ENCODE results near the gene MAP7. TPM values are rescaled to one million over a fixed set of nuclear protein-coding genes. Genes with fewer than 3 reads are reported as not detected.
"Not testable (repeated sequence)": the region's sequence is repeated elsewhere in the genome, so short reads cannot be mapped to it uniquely, and the experiment has no call there.

MAP7 gene
- total and polyA plus RNA-seq, 11 donors = 0.86 to 3.2 (median 2.1) TPM

DNA sequence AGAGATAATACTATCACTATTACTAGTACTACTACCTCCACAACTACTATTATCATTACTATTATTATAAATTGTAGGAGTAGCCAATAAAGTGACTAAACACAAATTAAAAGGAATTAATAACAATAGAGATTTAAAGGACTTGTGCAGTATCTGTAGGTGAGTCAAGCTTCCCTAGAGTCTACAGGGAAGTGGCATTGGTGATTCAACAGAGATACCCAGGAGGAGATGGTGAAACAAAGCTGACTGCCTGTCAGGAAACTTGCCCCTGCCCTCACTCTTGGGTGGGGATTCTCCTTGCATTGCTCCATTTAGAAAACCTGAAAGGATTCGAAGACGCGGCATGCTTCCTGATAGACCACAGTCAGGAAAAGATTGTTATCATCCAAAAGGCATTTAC, 237.2 kb downstream of the MAP7 start:
- DNase-seq (no peak), ATAC-seq (no peak)
- H3K36me3 ChIP-seq = no peaks in the 10 kb centered on the region
- no peak overlapping the region for H3K4me3 ChIP-seq
- 81 to 90% (median 83%) methylated on average over 3 of the region's 3 CpGs for WGBS, 4 donors
- intact Hi-C loops (cut with DNase I) = loop anchor here in 5 of 10 donors (10.0 kb wide), 4 partner anchors 68 to 808 kb away; no protein-coding TSS in a partner anchor
- no peaks in the 10 kb centered on the region for H3K4me1 ChIP-seq
- no peak overlapping the region for H3K27ac ChIP-seq
- H3K9me3 ChIP-seq = no peaks in the 10 kb centered on the region
- no peak for TF ChIP-seq POLR2A (IDR thresholded peaks at IDR 0.05)
- no peak for TF ChIP-seq CTCF (IDR thresholded peaks at IDR 0.05)
- no peaks in the 10 kb centered on the region for H3K27me3 ChIP-seq

GRCh38 chr6:136309729-136310311, 240.4 kb downstream of the MAP7 start:
- TF ChIP-seq POLR2A (IDR thresholded peaks at IDR 0.05) (no peak), CTCF (IDR thresholded peaks at IDR 0.05) (no peak)
- no peak for DNase-seq
- intact Hi-C loops (cut with DNase I) = loop anchor here in 5 of 10 donors (10.0 kb wide), 4 partner anchors 65 to 805 kb away; no protein-coding TSS in a partner anchor
- H3K9me3 ChIP-seq = no peaks in the 10 kb centered on the region
- H3K4me1 ChIP-seq = no peaks in the 10 kb centered on the region
- H3K4me3 ChIP-seq = no peak overlapping the region
- no peaks in the 10 kb centered on the region for H3K27me3 ChIP-seq
- no peak for ATAC-seq
- no peak overlapping the region for H3K27ac ChIP-seq
- no peaks in the 10 kb centered on the region for H3K36me3 ChIP-seq
- WGBS, 4 donors = 93 to 97% (median 95%) methylated on average over 1 of the region's 1 CpG

GRCh38 chr6:136309171-136309570, 241.1 kb downstream of the MAP7 start:
- ATAC-seq (no peak), DNase-seq (no peak)
- intact Hi-C loops (cut with DNase I) = no loop called here
- no peaks in the 10 kb centered on the region for H3K27me3 ChIP-seq
- H3K36me3 ChIP-seq = no peaks in the 10 kb centered on the region
- no peak for TF ChIP-seq POLR2A (IDR thresholded peaks at IDR 0.05)
- TF ChIP-seq CTCF (IDR thresholded peaks at IDR 0.05) = no peak
- H3K27ac ChIP-seq = no peak overlapping the region
- no peaks in the 10 kb centered on the region for H3K9me3 ChIP-seq
- no peak overlapping the region for H3K4me3 ChIP-seq
- WGBS, 4 donors = 64 to 85% (median 75%) methylated on average over 3 of the region's 3 CpGs
- no peaks in the 10 kb centered on the region for H3K4me1 ChIP-seq

- ATAC-seq; intact Hi-C loops (cut with DNase I); H3K27ac ChIP-seq; H3K27me3 ChIP-seq; H3K9me3 ChIP-seq; H3K4me1 ChIP-seq; DNase-seq; H3K4me3 ChIP-seq; H3K36me3 ChIP-seq: not testable (repeated sequence)
- WGBS, 4 donors = 76 to 93% (median 83%) methylated on average over 1 of the region's 1 CpG
Observed at GRCh38 chr6:136308469-136308868, 241.8 kb downstream of the MAP7 start.

- Histone ChIP-seq H3K9me3 (no peaks in the 10 kb centered on the region), H3K4me3 (no peak overlapping the region), H3K27me3 (no peaks in the 10 kb centered on the region), H3K36me3 (no peaks in the 10 kb centered on the region), H3K27ac (no peak overlapping the region), H3K4me1 (no peaks in the 10 kb centered on the region)
- no peak for TF ChIP-seq POLR2A (IDR thresholded peaks at IDR 0.05)
- TF ChIP-seq CTCF (IDR thresholded peaks at IDR 0.05) = no peak
- intact Hi-C loops (cut with DNase I) = no loop called here
- DNase-seq (no peak), ATAC-seq (no peak)
Observed at GRCh38 chr6:136307351-136307750, 242.9 kb downstream of the MAP7 start.

Data from heart left ventricle (tissue), 16 donors.